Fibroblast of skin of right quadriceps (primary cell): ENCODE measurements around the gene USF2.
"Not testable (repeated sequence)": the region's sequence is repeated elsewhere in the genome, so short reads cannot be mapped to it uniquely, and the experiment has no call there.

Source experiments
- DNase-seq: peaks from one replicate; pipeline ENCODE4 v3.0.0-alpha.2; 2013

USF2 gene, protein sequence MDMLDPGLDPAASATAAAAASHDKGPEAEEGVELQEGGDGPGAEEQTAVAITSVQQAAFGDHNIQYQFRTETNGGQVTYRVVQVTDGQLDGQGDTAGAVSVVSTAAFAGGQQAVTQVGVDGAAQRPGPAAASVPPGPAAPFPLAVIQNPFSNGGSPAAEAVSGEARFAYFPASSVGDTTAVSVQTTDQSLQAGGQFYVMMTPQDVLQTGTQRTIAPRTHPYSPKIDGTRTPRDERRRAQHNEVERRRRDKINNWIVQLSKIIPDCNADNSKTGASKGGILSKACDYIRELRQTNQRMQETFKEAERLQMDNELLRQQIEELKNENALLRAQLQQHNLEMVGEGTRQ

DNA sequence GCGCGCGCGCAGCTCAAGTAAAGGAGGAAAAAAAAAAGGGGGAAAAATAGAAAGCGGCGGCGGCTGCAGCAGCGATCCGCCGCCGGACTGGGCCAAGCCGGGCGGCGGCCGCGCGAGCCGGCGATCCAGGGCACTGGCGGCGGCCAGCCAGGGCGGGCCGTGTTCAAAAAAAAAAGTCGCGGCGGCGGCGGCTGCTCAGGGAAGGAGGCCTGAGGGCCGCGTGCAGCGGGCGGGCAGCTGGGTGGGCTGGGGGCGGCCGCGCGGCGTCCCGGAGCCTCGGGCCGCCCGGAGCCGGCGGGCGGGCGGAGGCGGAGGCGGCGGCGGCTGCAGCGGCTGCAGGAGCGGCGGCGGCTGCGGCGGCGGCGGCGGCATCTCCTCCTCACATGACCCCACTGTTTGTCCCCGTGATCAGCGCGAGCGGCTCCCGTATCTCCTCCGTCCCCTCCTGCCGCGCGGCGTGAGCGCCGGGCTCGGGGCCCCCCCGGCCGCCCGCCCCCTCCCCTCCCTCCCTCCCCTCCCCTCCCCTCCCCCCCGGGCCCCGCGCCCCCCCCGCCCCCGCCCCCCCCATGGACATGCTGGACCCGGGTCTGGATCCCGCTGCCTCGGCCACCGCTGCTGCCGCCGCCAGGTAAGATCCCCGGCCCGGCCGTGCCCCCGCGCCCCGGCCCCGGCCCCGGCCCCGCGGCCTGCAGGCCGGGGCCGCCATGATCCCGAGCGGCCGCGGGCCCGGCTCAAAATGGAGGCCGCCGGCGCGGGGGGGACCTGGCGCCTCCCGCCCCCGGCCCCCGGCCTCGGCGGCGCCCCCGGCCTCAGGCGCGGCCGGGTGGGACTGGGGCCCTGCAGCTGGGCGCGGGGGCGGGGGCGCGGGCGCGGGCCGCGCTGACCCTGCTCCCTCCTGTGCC, at the start of gene USF2:
Gene USF2, plus strand, starts transcription at position 427 of the 902 bp plus-strand sequence. Its CDS starts 140 bp downstream, at position 567.
- peak; percentile 72 for DNase-seq

DNA sequence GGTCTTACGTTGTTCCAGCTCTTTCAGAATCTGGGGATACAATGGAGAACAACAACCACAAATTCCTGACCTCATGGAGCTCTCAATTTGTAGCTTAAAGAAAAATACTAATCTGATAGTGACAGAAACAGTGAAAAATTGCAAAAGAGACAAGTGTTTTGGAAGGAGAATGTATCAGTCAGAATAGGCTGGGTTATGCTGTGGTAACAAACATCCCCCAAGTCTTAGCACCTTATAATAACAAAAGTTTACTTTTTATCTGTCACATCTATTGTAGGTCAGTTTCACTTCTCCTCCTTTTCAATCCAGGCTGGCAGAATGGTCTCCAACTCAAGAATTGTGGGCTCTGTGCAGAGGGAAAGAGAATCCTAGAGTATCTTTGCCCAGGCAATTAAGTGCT, 49.8 kb upstream of the USF2 start:
- DNase-seq = no peak

DNA sequence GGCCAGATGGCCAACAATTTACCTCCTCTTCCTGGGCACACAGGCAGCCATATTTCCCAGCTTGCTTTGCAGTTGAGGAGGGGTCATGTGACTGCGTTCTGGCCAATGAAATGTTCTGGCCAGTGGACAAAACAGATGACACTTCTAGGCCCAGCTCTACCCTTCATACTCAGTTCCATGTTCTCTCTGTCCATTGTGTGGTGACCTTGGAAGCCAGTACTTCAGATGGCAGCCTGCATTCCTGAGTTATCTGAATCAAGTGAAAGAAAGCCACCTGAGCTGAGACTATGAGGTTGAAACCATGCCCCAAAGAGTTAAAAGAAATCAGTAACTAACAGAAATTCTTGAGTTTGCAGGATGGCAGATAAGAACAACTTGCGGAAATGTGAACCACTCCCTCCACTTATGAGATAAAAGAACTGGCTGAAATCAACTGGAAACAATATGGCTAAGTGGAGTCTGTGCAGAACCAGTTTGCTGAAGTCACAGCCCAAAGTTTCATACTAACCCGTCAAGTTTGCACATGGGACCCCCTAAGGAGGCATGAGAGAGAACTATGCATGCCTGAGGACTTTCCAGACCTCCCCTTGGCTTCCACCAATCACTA, 48.3 kb upstream of the USF2 start:
- no peak for DNase-seq

DNA sequence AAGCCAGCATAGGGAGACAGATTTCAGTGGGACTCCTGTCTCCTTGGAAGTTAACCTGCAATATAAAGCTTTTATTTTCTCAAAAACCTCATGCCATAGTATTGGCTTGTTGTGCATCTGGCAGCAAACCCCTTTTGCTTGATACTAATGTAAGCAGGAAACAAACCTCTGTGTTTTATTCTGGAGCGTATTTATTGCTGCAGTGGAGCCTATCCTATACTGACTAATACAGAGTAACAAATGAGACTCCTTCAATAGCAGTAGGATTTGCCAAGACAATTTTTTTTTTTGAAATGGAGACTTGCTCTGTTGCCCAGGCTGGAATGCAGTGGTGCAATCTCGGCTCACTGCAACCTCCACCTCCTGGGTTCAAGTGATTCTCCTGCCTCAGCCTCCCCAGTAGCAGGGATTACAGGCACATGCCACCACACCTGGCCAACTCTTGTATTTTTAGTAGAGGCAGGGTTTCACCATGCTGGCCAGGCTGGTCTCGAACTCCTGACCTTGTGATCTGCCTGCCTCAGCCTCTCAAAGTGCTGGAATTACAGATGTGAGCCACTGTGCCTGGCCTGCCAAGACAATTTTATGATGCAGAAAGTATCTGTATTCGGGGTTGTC, 47.7 kb upstream of the USF2 start:
- DNase-seq = not testable (repeated sequence)

DNA sequence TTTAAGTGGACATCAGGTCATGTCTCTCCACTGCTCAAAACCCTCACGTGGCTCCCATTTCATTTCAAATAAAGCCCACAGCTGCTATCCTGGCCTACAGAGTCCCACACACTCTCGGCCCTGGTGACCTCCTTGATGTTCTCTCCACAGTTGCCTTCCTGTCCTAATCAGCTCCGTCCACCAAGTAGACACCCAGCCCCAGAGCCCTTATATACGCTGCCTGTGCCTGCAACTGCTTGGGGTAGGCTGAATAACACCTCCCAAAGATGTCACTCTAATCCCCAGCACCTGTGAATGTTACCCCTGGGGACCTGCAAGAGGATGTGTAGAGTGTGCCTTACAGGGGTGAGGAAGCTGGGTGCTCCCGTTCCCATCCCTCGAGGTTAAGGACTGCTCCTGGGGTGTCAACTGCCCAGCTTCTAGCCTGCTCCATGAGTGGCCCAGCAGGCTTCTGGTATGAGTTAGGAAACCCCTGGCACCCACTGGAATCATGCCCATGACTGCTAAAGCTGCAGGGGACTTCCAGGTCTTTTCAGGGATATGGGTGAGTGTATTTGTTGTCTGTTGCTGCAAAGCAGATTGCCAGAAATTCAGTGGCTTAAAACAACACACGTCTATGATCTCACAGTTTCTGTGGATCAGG, 46.3 kb upstream of the USF2 start:
- DNase-seq = no peak

DNA sequence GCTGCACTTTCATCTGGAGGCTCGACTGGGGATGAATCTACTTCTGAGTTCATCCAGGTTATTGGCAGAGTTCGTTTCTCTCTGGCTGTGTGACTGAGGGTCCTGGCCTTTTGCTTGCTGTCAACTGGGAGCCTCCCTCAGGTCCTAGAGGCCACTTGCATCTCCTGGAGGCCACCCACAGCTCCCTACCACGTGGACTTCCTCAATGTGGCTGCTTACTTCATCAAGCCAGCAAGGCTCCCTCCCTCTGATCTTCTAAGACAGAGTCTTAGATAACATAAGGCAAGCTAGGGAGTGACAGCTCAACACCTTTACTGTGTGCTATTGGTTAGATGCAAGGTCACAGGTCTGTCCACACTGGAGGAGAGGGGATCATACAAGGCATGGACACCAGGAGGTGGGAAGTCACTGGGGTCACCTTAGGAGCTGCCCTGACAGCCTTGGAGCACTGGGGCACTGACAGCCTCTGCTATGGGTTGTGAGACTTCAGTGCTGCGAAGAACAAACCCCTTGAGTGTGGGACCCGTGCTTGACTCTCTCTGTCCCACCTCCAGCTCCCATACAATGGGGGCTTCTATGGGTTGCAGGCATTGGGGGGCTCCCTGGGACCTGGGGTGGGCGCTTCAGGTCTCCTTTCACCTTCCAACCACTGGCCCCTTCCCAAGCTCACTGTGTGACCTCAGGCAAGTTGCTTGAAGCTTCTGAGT, 45.5 kb upstream of the USF2 start:
- no peak for DNase-seq

DNA sequence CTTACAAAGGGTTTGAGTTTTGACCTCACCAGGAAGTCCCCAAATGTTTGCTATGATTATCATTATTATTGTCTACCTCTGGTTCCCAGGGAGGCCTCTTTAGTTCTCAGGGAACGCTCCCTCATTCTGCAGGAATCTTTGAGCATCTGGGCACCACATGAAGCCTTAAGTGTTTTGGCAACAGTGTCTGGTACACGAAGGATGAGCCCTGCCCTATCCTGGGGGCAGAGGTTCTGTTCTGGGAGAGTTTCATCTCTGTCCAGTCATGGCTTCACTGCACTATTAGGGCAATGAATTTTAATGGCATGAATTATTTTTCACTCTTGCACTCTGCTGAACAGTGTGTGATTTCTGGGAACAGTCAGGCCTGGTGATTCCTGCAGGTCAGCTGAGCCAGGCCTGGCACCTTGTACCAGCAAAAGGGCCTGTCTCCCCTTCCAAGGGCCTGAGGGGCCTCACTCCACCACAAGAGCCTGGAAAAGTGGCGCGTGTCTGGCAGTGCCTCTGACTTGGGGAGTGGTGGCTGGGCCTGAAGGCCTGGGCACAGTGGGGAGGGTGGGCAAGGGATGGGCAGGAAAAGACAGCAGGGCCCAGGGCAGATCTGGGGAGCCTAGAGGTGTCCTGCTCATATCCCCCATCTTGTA, 44.8 kb upstream of the USF2 start:
- DNase-seq = no peak

DNA sequence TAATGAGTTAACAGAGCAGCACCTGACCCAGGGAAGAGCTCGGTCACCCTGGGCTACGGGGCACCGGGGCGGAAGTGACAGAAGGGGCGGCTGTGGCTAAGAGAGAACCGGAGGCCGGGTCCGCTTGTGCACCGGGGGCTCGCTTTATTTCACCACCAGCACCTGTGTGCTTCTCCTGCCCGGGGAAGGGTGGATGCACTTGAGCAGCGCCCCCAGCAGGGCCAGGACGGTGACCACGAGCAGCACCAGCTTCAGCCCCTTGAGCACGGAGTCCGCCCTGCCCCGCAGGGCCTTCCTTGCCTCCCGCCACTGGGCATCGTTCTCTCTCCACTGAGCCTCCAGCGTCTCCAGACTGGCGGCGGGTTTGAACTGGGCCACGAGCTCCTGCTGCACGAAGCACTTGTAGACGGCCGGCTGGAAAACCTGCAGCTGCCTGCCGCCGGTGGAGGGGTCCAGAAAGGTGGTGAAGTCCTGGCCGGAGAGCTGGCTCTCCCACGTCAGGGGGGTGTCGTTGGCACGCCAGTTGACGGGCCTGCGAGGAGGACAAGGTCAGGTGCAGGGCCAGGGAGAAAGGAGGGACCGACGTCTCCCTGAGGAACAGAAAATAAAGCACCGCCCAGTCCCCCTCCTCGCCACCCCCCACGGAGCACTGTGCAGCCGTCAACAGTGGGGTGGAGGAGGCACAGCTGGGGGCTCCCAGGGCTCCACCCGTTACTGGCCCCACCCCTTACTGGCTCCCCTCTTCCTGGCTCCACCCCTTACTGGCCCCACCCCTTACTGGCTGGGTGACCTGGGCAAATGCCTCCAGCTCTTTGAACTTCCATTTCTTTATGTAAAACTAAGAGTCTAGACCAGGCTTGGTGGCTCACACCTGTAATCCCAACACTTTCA, 43.8 kb upstream of the USF2 start:
- no peak for DNase-seq

DNA sequence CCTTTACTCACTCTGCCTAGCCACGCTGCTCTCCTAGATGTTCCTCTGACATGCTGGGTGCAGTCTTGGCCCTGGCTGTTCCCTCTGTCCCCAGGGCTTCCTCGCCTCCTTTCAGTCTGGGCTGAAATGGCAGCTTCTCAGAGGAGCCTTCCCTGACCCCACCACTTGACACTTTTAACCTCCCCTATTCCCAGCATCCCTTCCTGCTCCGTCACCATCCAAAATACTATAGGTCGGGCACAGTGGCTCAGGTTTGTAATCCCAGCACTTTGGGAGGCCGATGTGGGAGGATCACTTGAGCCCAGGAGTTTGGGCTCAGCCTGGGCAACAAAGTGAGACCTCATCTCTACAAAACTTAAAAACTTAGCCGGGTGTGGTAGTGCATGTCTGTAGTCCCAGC, 42.8 kb upstream of the USF2 start:
- DNase-seq = no peak

DNA sequence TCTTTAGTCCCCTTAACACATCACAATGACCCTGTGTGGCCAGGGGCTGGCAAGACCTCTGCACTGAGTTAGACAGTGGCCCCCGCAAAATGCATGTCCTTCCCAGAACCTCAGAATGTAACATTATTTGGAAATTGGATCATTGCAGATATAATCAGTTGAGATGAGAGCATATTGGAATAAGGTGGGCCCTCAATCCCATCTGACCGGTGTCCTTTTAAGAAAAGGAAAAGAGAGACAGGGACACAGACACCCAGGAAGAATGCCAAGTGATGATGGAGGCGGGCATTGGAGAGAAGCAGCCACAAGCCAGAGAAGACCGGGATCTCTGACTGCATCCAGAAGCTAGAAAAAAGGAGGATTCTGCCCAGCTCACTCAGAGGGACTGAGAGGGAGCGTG, 42.0 kb upstream of the USF2 start:
- no peak for DNase-seq

DNA sequence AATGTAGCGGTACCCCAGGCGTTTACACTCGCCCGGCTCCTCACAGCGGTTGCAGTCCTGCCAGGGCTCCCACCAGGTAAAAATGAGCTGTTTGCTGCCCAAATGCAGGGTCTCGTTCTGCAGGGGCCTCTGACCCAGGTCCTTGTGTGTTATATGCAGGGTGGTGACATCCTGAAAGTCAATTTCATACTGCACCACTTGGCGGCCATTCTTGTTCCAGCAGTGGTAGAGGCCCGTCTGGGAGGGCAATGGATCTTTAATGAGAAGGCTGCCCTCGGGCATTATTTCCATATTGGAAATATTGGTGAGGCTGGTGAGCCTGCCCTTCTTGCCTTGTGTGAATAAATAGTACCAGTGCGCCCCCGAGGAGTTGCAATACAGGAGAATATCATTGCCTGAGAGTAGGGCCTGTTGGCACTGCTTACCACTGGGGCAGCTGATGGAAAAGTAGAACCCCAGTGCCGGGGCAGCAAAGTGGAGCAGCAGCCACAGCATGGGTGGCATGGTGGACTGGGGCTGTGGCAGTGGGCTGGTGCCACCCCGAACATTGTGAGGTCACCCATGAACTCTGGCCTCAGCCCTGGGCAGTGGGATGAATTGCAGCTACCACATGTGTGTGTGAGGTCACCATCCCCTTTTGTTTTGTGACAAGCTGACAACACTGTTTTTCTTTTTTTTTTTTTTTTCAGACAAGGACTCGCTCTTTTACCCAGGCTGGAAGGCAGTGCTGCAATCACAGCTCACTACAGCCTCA, 40.4 kb upstream of the USF2 start, which contains the start of gene FAM187B:
Gene FAM187B, minus strand, starts transcription at position 563 of the 754 bp plus-strand sequence. Its CDS starts 59 bp downstream, at position 504.
- no peak for DNase-seq

DNA sequence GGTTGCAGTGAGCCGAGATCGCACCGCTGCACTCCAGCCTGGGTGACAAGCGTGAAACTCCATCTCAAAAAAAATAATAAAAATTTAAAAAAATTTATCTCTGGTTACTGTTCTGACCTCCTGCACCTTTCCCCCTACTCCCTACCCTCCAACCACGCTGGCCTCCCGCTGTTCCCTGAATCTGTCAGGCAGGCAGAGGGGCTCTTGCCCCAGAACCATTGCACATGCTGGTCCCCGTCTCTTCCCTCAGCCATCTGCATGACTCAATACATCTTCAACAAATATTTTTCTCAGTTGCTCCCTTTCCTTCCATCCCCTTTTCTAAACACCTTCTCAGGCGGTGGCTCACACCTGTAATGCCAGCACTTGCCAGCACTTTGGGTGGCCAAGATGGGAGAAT, 39.2 kb upstream of the USF2 start:
- no peak for DNase-seq

DNA sequence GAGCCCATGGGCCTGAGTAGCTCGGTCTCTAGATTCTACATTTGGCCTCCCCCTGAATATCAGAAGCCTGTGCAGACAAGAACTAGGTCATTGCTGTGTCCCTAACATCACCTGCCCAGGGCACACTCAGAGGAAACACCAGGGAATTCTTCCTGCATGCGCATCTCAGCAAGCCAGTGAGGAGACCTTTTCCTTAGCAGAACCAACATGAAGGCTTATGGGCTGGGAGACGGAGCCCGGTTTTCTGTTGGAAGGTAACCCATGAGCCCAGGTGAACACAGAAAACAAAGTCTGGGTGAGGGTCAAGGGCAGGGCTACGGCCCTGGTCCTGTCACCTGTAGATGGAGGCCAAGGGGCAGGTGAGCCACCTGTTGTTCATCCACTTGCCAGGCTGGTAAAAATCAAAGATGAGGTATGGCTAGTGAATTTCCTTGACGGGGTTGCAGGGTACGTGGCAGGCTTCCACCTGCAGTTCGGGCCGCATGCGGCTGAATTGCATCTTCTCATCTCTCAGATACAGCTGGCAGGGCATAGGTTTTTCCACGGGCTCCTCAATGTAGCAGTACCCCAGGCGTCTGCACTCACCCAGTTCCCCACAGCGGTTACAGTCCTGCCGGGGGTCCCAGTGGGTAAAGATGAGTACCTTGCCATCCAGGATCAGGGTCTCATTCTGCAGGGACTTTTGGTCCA, 36.7 kb upstream of the USF2 start:
- no peak for DNase-seq

DNA sequence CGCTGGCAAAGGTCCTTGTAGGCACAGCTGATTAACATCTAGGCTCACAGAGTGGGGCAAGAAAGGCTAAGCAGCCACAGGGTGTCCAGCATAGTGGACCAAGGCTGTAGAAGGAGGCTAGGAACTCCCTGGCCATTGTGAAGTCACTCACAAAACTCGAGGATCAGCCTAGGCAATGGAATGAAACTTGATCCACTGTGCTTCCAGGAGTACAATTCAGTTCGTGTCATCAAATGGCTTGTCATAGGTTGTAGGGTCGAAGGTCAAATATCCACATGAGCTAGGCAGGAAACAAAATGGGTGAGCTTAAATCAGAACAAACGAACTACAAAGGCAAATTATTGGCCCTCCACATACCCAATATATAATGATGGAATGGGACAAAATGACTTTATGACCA, 35.9 kb upstream of the USF2 start:
- DNase-seq = no peak

DNA sequence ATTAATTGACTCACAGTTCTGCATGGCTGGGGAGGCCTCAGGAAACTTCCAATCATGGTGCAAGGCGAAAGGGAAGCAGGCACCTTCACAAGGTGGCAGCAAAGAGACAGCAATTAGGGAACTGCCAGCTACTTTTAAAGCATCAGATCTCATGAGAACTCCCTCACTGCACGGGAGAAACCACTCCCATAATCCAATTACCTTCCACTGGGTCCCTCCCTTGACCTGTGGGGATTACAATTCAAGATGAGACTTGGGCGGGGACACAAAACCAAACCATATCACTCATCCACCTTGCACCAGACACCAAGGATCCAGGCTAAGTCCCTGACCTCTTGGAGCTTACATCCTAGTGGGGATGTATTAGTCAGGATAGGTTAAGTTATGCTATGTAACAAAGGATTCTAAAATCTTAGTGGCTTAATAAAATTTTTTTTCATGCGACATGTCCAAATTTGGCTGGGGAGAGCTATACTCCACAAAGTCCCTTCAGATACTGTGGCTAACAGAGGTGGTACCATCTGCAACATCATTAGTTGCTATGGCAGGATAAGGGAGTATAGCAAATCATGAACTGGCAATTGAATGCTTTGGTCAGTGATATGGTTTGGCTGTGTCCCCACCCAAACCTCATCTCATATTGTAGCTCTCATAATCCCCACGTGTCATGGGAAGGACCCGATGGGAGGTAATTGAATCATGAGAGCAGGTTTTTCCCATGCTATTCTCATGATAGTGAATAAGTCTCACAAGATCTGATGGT, 31.9 kb upstream of the USF2 start:
- DNase-seq = no peak

DNA sequence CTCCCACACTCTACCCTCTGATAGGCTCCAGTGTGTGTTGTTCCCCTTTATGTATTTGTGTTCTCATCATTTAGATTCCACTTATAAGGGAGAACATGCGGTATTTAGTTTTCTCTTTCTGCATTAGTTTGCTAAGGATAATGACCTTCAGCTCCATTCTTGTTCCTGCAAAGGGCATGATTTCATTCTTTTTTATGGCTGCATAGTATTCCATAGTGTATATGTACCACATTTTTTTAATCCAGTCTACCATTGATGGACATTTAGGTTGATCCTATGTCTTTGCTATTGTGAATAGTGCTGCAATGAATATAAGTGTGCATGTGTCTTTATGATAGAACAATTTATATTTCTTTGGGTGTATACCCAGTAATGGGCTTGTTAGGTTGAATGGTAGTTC, 29.2 kb upstream of the USF2 start:
- not testable (repeated sequence) for DNase-seq

DNA sequence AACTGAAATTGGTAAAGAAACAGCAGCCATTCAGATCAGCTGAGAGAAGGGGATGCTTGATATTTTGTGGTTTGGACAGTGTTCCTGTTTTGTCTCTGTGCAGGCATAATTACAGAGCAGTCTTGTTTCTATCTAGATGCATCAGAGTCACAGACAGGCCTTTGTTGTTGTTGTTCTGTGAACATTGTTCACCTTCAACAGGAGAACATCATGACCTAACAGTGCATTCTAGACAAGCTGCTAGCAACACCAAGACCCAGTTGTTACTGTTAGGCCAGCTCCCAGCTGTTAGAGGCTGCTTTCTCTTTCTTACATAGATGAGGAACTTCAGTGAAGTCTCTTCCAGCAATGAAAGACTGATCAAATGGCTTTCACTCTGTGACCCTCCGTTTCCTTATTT, 28.4 kb upstream of the USF2 start:
- no peak for DNase-seq

DNA sequence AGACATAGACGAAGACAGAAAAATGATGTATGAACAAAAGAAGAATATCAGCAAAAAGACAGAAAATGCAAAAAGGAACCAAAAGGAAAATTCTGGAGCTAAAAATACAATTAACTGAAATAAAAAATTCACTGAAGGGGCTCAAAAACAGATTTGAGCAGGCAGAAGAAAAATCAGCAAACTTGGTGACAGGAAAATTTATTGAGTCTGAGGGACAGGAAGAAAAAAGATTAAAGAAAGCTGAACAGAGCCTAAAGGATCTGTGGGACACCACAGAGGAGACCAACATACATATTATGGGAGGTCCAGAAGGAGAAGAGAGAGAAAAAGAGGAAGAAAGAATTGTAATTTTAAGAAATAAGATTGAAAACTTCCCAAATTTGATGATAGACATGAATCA, 27.3 kb upstream of the USF2 start:
- DNase-seq = no peak
